Esophagus (tissue), 2 donors: ENCODE measurements around the gene HERPUD2. TPM values are rescaled to one million over a fixed set of nuclear protein-coding genes. Genes with fewer than 3 reads are reported as not detected.
"Not testable (repeated sequence)": the region's sequence is repeated elsewhere in the genome, so short reads cannot be mapped to it uniquely, and the experiment has no call there.

ENCODE experiments used
- H3K27ac ChIP-seq, 2 donors: one replicate each; pipeline ENCODE4 v1.5.1; 2013; ENCODE audit warnings: low read depth in 2 of 2, mild to moderate bottlenecking in 2 of 2, inconsistent platforms in 1 of 2, low read length in 1 of 2, moderate library complexity in 1 of 2
- H3K27me3 ChIP-seq, 2 donors: one replicate each; pipeline ENCODE4 v1.6.1; 2013; ENCODE audit warnings: low read length in 2 of 2, control low read depth in 1 of 2, mild to moderate bottlenecking in 1 of 2; ENCODE audit not compliant: insufficient read depth in 2 of 2, control insufficient read depth in 1 of 2
- H3K36me3 ChIP-seq, 2 donors: one replicate each; pipeline ENCODE4 v1.6.1; 2013; ENCODE audit warnings: low read length in 1 of 2; ENCODE audit not compliant: control insufficient read depth in 2 of 2, insufficient read depth in 2 of 2
- H3K4me1 ChIP-seq, 2 donors: one replicate each; pipeline ENCODE4 v1.6.1; 2013; ENCODE audit warnings: low read length in 1 of 2; ENCODE audit not compliant: control insufficient read depth in 2 of 2, insufficient read depth in 2 of 2
- H3K4me3 ChIP-seq, 2 donors: one replicate each; pipeline ENCODE4 v1.5.1; 2013; ENCODE audit warnings: low read length in 2 of 2, mild to moderate bottlenecking in 2 of 2, low read depth in 1 of 2, moderate library complexity in 1 of 2
- H3K9me3 ChIP-seq, 2 donors: one replicate each; pipeline ENCODE4 v1.6.1; 2013; ENCODE audit warnings: mild to moderate bottlenecking in 2 of 2, low read depth in 1 of 2, low read length in 1 of 2, moderate library complexity in 1 of 2; ENCODE audit not compliant: control insufficient read depth in 2 of 2, insufficient read depth in 1 of 2
- WGBS, 2 donors: extraction: QIAGEN DNeasy Blood & Tissue Kit; methylation state at CpG; one replicate each; pipeline ENCODE4 v1.1.7; 2013; 5-methylcytosine and 5-hydroxymethylcytosine counted together
- polyA plus RNA-seq, 2 donors: library from polyadenylated mRNA; stranded (reverse); fragments of 200-250 nt; gene quantifications; one replicate each; pipeline ENCODE4 v1.2.3, GENCODE V29; 2013
- donor health status: healthy with polysubstance abuse.
- donor health status: Bipolar disorder and iron deficiency.

The HERPUD2 gene
- polyA plus RNA-seq, 2 donors = 10.3 to 10.8 TPM

GRCh38 chr7:35700865-35701264 lies 5.9 kb upstream of the HERPUD2 start:
- Histone ChIP-seq H3K4me1 (peaks cover 0 to 4% of the 10 kb centered on the region in 2 donors), H3K27ac (peak overlapping the region in 1 of 2 donors; percentile 10), H3K4me3 (no peak overlapping the region), H3K27me3 (no peaks in the 10 kb centered on the region), H3K36me3 (no peaks in the 10 kb centered on the region), H3K9me3 (no peaks in the 10 kb centered on the region)
- 68 to 71% methylated on average over 2 of the region's 2 CpGs for WGBS, 2 donors

- no peaks in the 10 kb centered on the region for H3K9me3 ChIP-seq
- no peak overlapping the region for H3K4me3 ChIP-seq
- no peak overlapping the region for H3K27ac ChIP-seq
- H3K4me1 ChIP-seq = peaks cover 0 to 6% of the 10 kb centered on the region in 2 donors
- H3K36me3 ChIP-seq = no peaks in the 10 kb centered on the region
- H3K27me3 ChIP-seq = no peaks in the 10 kb centered on the region
Measured at GRCh38 chr7:35700333-35700732, 5.4 kb upstream of the HERPUD2 start.

- peaks cover 0 to 6% of the 10 kb centered on the region in 2 donors for H3K4me1 ChIP-seq
- H3K9me3 ChIP-seq = no peaks in the 10 kb centered on the region
- 82 to 86% methylated on average over 2 of the region's 2 CpGs for WGBS, 2 donors
- H3K4me3 ChIP-seq = no peak overlapping the region
- no peak overlapping the region for H3K27ac ChIP-seq
- no peaks in the 10 kb centered on the region for H3K36me3 ChIP-seq
- H3K27me3 ChIP-seq = no peaks in the 10 kb centered on the region
Measured at GRCh38 chr7:35699796-35700305, 4.9 kb upstream of the HERPUD2 start.

- H3K27me3 ChIP-seq, H3K27ac ChIP-seq, H3K4me1 ChIP-seq, H3K36me3 ChIP-seq, H3K4me3 ChIP-seq, H3K9me3 ChIP-seq: not testable (repeated sequence)
- WGBS, 2 donors = 81 to 92% methylated on average over 3 of the region's 3 CpGs
Measured at GRCh38 chr7:35698382-35698781, 3.4 kb upstream of the HERPUD2 start.

GRCh38 chr7:35697414-35698175 lies 2.7 kb upstream of the HERPUD2 start:
- H3K4me1 ChIP-seq = peaks cover 0 to 6% of the 10 kb centered on the region in 2 donors
- 75 to 83% methylated on average over 10 of the region's 10 CpGs for WGBS, 2 donors
- no peak overlapping the region for H3K4me3 ChIP-seq
- H3K9me3 ChIP-seq = no peaks in the 10 kb centered on the region
- H3K27ac ChIP-seq = no peak overlapping the region
- H3K27me3 ChIP-seq = no peaks in the 10 kb centered on the region
- no peaks in the 10 kb centered on the region for H3K36me3 ChIP-seq

GRCh38 chr7:35695987-35696386 lies 1.1 kb upstream of the HERPUD2 start:
- no peaks in the 10 kb centered on the region for H3K36me3 ChIP-seq
- H3K9me3 ChIP-seq = no peaks in the 10 kb centered on the region
- H3K27me3 ChIP-seq = no peaks in the 10 kb centered on the region
- peak overlapping the region; percentile 2 to 74 for H3K4me3 ChIP-seq
- H3K4me1 ChIP-seq = peaks cover 0 to 6% of the 10 kb centered on the region in 2 donors
- H3K27ac ChIP-seq = no peak overlapping the region
- WGBS, 2 donors = 77 to 84% methylated on average over 7 of the region's 7 CpGs

- 8 to 10% methylated on average over 10 of the region's 10 CpGs for WGBS, 2 donors
- no peaks in the 10 kb centered on the region for H3K27me3 ChIP-seq
- no peaks in the 10 kb centered on the region for H3K9me3 ChIP-seq
- peaks cover 0 to 6% of the 10 kb centered on the region in 2 donors for H3K4me1 ChIP-seq
- peak overlapping the region; percentile 74 to 87 for H3K4me3 ChIP-seq
- peak overlapping the region; percentile 81 to 91 for H3K27ac ChIP-seq
- no peaks in the 10 kb centered on the region for H3K36me3 ChIP-seq
Measured at GRCh38 chr7:35695473-35695850, 527 bp upstream of the HERPUD2 start.

GRCh38 chr7:35694161-35694783 lies 663 bp downstream of the HERPUD2 start:
- 1% methylated on average over 34 to 40 of the region's 41 CpGs for WGBS, 2 donors
- peak overlapping the region; percentile 74 to 87 for H3K4me3 ChIP-seq
- peak overlapping the region; percentile 81 to 91 for H3K27ac ChIP-seq
- H3K36me3 ChIP-seq = no peaks in the 10 kb centered on the region
- peaks cover 0 to 6% of the 10 kb centered on the region in 2 donors for H3K4me1 ChIP-seq
- H3K9me3 ChIP-seq = no peaks in the 10 kb centered on the region
- no peaks in the 10 kb centered on the region for H3K27me3 ChIP-seq

- no peaks in the 10 kb centered on the region for H3K9me3 ChIP-seq
- H3K4me1 ChIP-seq = peaks cover 0 to 6% of the 10 kb centered on the region in 2 donors
- H3K36me3 ChIP-seq = no peaks in the 10 kb centered on the region
- H3K27me3 ChIP-seq = no peaks in the 10 kb centered on the region
- H3K27ac ChIP-seq = no peak overlapping the region
- 50 to 61% methylated on average over 6 of the region's 6 CpGs for WGBS, 2 donors
- H3K4me3 ChIP-seq = peak overlapping the region in 1 of 2 donors; percentile 37
Measured at GRCh38 chr7:35691827-35692307, 3.1 kb downstream of the HERPUD2 start.
